ENCODE results near the gene ACTR5. TPM values are rescaled to one million over a fixed set of nuclear protein-coding genes. Genes with fewer than 3 reads are reported as not detected.

The ACTR5 gene
- total RNA-seq, 5 donors from 2014 or later (not counting 1 experiment from before 2014, with no cell fraction given), result 15.8 to 20.1 (median 18.8) TPM

GRCh38 chr20:38809942-38810341, 61.7 kb downstream of the ACTR5 start:
- Mint-ChIP-seq H3K27ac (peak overlapping the region; percentile 60 to 82), H3K9me3 (no peaks in the 10 kb centered on the region), H3K27me3 (no peaks in the 10 kb centered on the region), H3K36me3 (peaks cover 37% of the 10 kb centered on the region), H3K4me1 (peaks cover 79 to 80% (median 80%) of the 10 kb centered on the region in 3 donors), H3K4me3 (peak overlapping the region in 1 of 3 donors; percentile 13)
- H3K9me3 ChIP-seq, result no peaks in the 10 kb centered on the region
- WGBS (ENCODE audit: insufficient coverage), result 78% methylated on average over 4 of the region's 6 CpGs
- CTCF ChIA-PET, result interaction anchor here in 1 of 2 donors (0.6 kb wide), 1 partner anchor 170 kb away, joined by 6 read pairs; no protein-coding TSS in a partner anchor
- DNase-seq (no peak), ATAC-seq (replicated peaks in 1 of 4) (no peak)
- H3K27ac ChIP-seq (ENCODE audit: low read length), result peak overlapping the region; percentile 41
- H3K36me3 ChIP-seq (ENCODE audit: control insufficient read depth in 2 of 2, extremely low read depth in 1 of 2, insufficient read depth in 1 of 2, low read length in 1 of 2), result peaks cover 0 to 25% of the 10 kb centered on the region in 2 donors
- H3K4me3 ChIP-seq (ENCODE audit: control insufficient read depth in 1 of 2, extremely low read depth in 1 of 2, low read length in 1 of 2), result no peak overlapping the region
- no peaks in the 10 kb centered on the region for H3K27me3 ChIP-seq (replicated peaks in 1 of 2; ENCODE audit: control insufficient read depth in 2 of 2, extremely low read depth in 1 of 2, insufficient read depth in 2 of 2, low read length in 1 of 2)
- H3K4me1 ChIP-seq (ENCODE audit: control insufficient read depth in 1 of 2, extremely low read depth in 1 of 2, insufficient read depth in 2 of 2, low read length in 2 of 2), result peaks cover 18 to 68% of the 10 kb centered on the region in 2 experiments
- POLR2A ChIA-PET, result interaction anchor here (0.6 to 0.7 kb wide), 5 partner anchors 24 to 1649 kb away, joined by 5 to 9 read pairs (median 7); no protein-coding TSS in a partner anchor

GRCh38 chr20:38810926-38811630, 62.8 kb downstream of the ACTR5 start:
- WGBS (ENCODE audit: insufficient coverage), result 51% methylated on average over 3 of the region's 4 CpGs
- Mint-ChIP-seq H3K4me3 (peak overlapping the region in 1 of 3 donors; percentile 13), H3K27me3 (no peaks in the 10 kb centered on the region), H3K4me1 (peaks cover 87 to 89% (median 88%) of the 10 kb centered on the region in 3 donors), H3K36me3 (peaks cover 46% of the 10 kb centered on the region), H3K9me3 (no peaks in the 10 kb centered on the region), H3K27ac (peak overlapping the region; percentile 60 to 82)
- Histone ChIP-seq H3K36me3 (ENCODE audit: control insufficient read depth in 2 of 2, extremely low read depth in 1 of 2, insufficient read depth in 1 of 2, low read length in 1 of 2) (peaks cover 0 to 25% of the 10 kb centered on the region in 2 donors), H3K27ac (ENCODE audit: low read length) (no peak overlapping the region), H3K27me3 (replicated peaks in 1 of 2; ENCODE audit: control insufficient read depth in 2 of 2, extremely low read depth in 1 of 2, insufficient read depth in 2 of 2, low read length in 1 of 2) (no peaks in the 10 kb centered on the region), H3K4me1 (ENCODE audit: control insufficient read depth in 1 of 2, extremely low read depth in 1 of 2, insufficient read depth in 2 of 2, low read length in 2 of 2) (peaks cover 18 to 63% of the 10 kb centered on the region in 2 experiments), H3K4me3 (ENCODE audit: control insufficient read depth in 1 of 2, extremely low read depth in 1 of 2, low read length in 1 of 2) (no peak overlapping the region), H3K9me3 (no peaks in the 10 kb centered on the region)
- no peak for ATAC-seq (replicated peaks in 1 of 4)
- CTCF ChIA-PET, result interaction anchor here in 1 of 2 donors (1.0 to 1.4 kb wide), 2 partner anchors 29 to 60 kb away, joined by 3 to 4 read pairs; no protein-coding TSS in a partner anchor
- POLR2A ChIA-PET, result interaction anchor here (0.7 to 1.3 kb wide), 3 partner anchors 11 to 32 kb away, joined by 3 to 4 read pairs (median 3); no protein-coding TSS in a partner anchor
- DNase-seq, result no peak

GRCh38 chr20:38811769-38812168, 63.5 kb downstream of the ACTR5 start:
- ATAC-seq (replicated peaks in 1 of 4), result no peak
- H3K27ac ChIP-seq (ENCODE audit: low read length), result no peak overlapping the region

GRCh38 chr20:38812182-38812581, 63.9 kb downstream of the ACTR5 start:
- Histone ChIP-seq H3K27me3 (replicated peaks in 1 of 2; ENCODE audit: control insufficient read depth in 2 of 2, extremely low read depth in 1 of 2, insufficient read depth in 2 of 2, low read length in 1 of 2) (no peaks in the 10 kb centered on the region), H3K4me1 (ENCODE audit: control insufficient read depth in 1 of 2, extremely low read depth in 1 of 2, insufficient read depth in 2 of 2, low read length in 2 of 2) (peaks cover 20 to 63% of the 10 kb centered on the region in 2 experiments), H3K36me3 (ENCODE audit: control insufficient read depth in 2 of 2, extremely low read depth in 1 of 2, insufficient read depth in 1 of 2, low read length in 1 of 2) (peaks cover 0 to 30% of the 10 kb centered on the region in 2 donors), H3K27ac (ENCODE audit: low read length) (no peak overlapping the region), H3K4me3 (ENCODE audit: control insufficient read depth in 1 of 2, extremely low read depth in 1 of 2, low read length in 1 of 2) (no peak overlapping the region), H3K9me3 (no peaks in the 10 kb centered on the region)
- H3K27ac Mint-ChIP-seq, result peak overlapping the region in 1 of 2 donors; percentile 80
- ChIA-PET POLR2A (interaction anchor here (0.7 to 1.4 kb wide), 4 partner anchors 10 to 60 kb away, joined by 3 to 4 read pairs (median 3); no protein-coding TSS in a partner anchor), CTCF (interaction anchor here in 1 of 2 donors (1.0 to 1.4 kb wide), 2 partner anchors 28 to 59 kb away, joined by 3 to 4 read pairs; no protein-coding TSS in a partner anchor)
- DNase-seq, result no peak
- 100% methylated on average over 4 of the region's 5 CpGs for WGBS (ENCODE audit: insufficient coverage)
- H3K9me3 Mint-ChIP-seq, result no peaks in the 10 kb centered on the region
- no peaks in the 10 kb centered on the region for H3K27me3 Mint-ChIP-seq
- peaks cover 94 to 97% (median 96%) of the 10 kb centered on the region in 3 donors for H3K4me1 Mint-ChIP-seq
- H3K36me3 Mint-ChIP-seq, result peaks cover 55% of the 10 kb centered on the region
- no peak for ATAC-seq (replicated peaks in 1 of 4)
- no peak overlapping the region for H3K4me3 Mint-ChIP-seq

More at GRCh38 chr20:38811769-38812168, 63.5 kb downstream of the ACTR5 start:
- no peaks in the 10 kb centered on the region for H3K9me3 ChIP-seq
- H3K4me1 ChIP-seq (ENCODE audit: control insufficient read depth in 1 of 2, extremely low read depth in 1 of 2, insufficient read depth in 2 of 2, low read length in 2 of 2), result peaks cover 20 to 63% of the 10 kb centered on the region in 2 experiments
- Mint-ChIP-seq H3K27me3 (no peaks in the 10 kb centered on the region), H3K9me3 (no peaks in the 10 kb centered on the region), H3K27ac (peak overlapping the region; percentile 44 to 80), H3K4me1 (peaks cover 93 to 96% (median 95%) of the 10 kb centered on the region in 3 donors), H3K4me3 (peak overlapping the region in 1 of 3 donors; percentile 13), H3K36me3 (peaks cover 52% of the 10 kb centered on the region)
- CTCF ChIA-PET, result interaction anchor here in 1 of 2 donors (1.0 to 1.4 kb wide), 2 partner anchors 29 to 59 kb away, joined by 3 to 4 read pairs; no protein-coding TSS in a partner anchor
- DNase-seq, result no peak
- H3K4me3 ChIP-seq (ENCODE audit: control insufficient read depth in 1 of 2, extremely low read depth in 1 of 2, low read length in 1 of 2), result no peak overlapping the region
- POLR2A ChIA-PET, result interaction anchor here (0.7 to 1.4 kb wide), 4 partner anchors 10 to 61 kb away, joined by 3 to 4 read pairs (median 3); no protein-coding TSS in a partner anchor
- H3K36me3 ChIP-seq (ENCODE audit: control insufficient read depth in 2 of 2, extremely low read depth in 1 of 2, insufficient read depth in 1 of 2, low read length in 1 of 2), result peaks cover 0 to 30% of the 10 kb centered on the region in 2 donors
- no peaks in the 10 kb centered on the region for H3K27me3 ChIP-seq (replicated peaks in 1 of 2; ENCODE audit: control insufficient read depth in 2 of 2, extremely low read depth in 1 of 2, insufficient read depth in 2 of 2, low read length in 1 of 2)
- WGBS (ENCODE audit: insufficient coverage), result 89% methylated on average over 2 of the region's 4 CpGs

GRCh38 chr20:38812709-38813573, 64.7 kb downstream of the ACTR5 start:
- peaks cover 0 to 30% of the 10 kb centered on the region in 2 donors for H3K36me3 ChIP-seq (ENCODE audit: control insufficient read depth in 2 of 2, extremely low read depth in 1 of 2, insufficient read depth in 1 of 2, low read length in 1 of 2)
- Mint-ChIP-seq H3K27me3 (no peaks in the 10 kb centered on the region), H3K36me3 (peaks cover 51% of the 10 kb centered on the region), H3K4me3 (peak overlapping the region in 1 of 3 donors; percentile 31), H3K9me3 (no peaks in the 10 kb centered on the region), H3K4me1 (peaks cover 91 to 97% (median 94%) of the 10 kb centered on the region in 3 donors), H3K27ac (peak overlapping the region; percentile 51 to 80)
- H3K9me3 ChIP-seq, result no peaks in the 10 kb centered on the region
- no peaks in the 10 kb centered on the region for H3K27me3 ChIP-seq (replicated peaks in 1 of 2; ENCODE audit: control insufficient read depth in 2 of 2, extremely low read depth in 1 of 2, insufficient read depth in 2 of 2, low read length in 1 of 2)
- ChIA-PET POLR2A (interaction anchor here in 1 of 2 donors (1.4 kb wide), 1 partner anchor 60 kb away, joined by 3 read pairs; no protein-coding TSS in a partner anchor), CTCF (no interaction called here)
- DNase-seq (no peak), ATAC-seq (replicated peaks in 1 of 4) (peak in 1 of 4 experiments; percentile 13)
- peaks cover 17 to 61% of the 10 kb centered on the region in 2 experiments for H3K4me1 ChIP-seq (ENCODE audit: control insufficient read depth in 1 of 2, extremely low read depth in 1 of 2, insufficient read depth in 2 of 2, low read length in 2 of 2)
- H3K27ac ChIP-seq (ENCODE audit: low read length), result no peak overlapping the region
- 79% methylated on average over 4 of the region's 4 CpGs for WGBS (ENCODE audit: insufficient coverage)
- no peak overlapping the region for H3K4me3 ChIP-seq (ENCODE audit: control insufficient read depth in 1 of 2, extremely low read depth in 1 of 2, low read length in 1 of 2)

All from T-cell (primary cell).